ENCODE measurements around the gene GALNT17.

Gene GALNT17

GRCh38 chr7:71705217-71705616 lies 573.3 kb downstream of the GALNT17 start:
- Histone ChIP-seq H3K27me3 (ENCODE audit: insufficient read depth, low read length) (no peaks in the 10 kb centered on the region), H3K36me3 (ENCODE audit: insufficient read depth, low read length) (no peaks in the 10 kb centered on the region), H3K27ac (ENCODE audit: low read depth, low read length) (no peak overlapping the region), H3K79me2 (ENCODE audit: control insufficient read depth, insufficient read depth, low read length, unreplicated experiment) (no peaks in the 10 kb centered on the region), H3K4me3 (ENCODE audit: low read depth, low read length) (no peak overlapping the region), H2AFZ (ENCODE audit: low read length, unreplicated experiment) (no peak overlapping the region), H3K4me1 (ENCODE audit: control insufficient read depth, insufficient read depth, low read length, unreplicated experiment) (no peaks in the 10 kb centered on the region)

DNA sequence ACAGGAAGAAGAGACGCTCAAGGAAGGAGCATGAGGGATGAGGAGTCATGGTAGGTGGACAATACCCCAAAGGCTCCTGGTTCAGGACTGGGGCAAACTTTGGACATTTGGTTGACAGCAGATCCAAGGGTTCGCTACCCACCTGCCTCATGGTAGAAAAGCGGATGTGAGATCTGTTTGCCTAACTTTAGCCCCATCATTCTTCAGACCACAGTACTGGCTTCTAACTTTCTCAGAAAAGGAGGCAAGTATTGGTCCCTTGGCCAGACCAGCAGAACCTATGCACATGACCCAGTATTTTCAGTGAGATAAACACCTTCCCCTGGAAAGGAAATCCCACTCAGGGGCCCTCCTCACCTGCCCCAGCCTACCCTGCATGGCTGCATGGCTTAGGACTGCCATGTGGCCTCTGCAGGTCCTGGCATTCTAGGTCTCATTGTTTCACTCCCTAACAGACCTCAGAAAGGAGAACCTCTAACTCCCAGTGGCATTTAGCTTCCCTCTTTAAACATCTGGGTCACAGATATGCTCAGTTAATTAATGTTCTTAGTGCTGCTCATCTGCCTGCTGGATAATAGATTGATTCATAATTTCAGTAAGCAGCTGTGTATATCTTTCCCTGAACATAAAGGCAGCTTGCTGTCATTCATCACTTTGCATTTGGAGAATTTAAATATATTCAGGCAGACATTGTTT lies 574.1 kb downstream of the GALNT17 start:
- Histone ChIP-seq H2AFZ (ENCODE audit: low read length, unreplicated experiment) (no peak overlapping the region), H3K4me1 (ENCODE audit: control insufficient read depth, insufficient read depth, low read length, unreplicated experiment) (no peaks in the 10 kb centered on the region)

GRCh38 chr7:71706597-71706975 lies 574.6 kb downstream of the GALNT17 start:
- Histone ChIP-seq H3K79me2 (ENCODE audit: control insufficient read depth, insufficient read depth, low read length, unreplicated experiment) (no peaks in the 10 kb centered on the region), H3K36me3 (ENCODE audit: insufficient read depth, low read length) (no peaks in the 10 kb centered on the region), H3K27me3 (ENCODE audit: insufficient read depth, low read length) (no peaks in the 10 kb centered on the region), H3K27ac (ENCODE audit: low read depth, low read length) (no peak overlapping the region), H3K4me1 (ENCODE audit: control insufficient read depth, insufficient read depth, low read length, unreplicated experiment) (no peaks in the 10 kb centered on the region), H2AFZ (ENCODE audit: low read length, unreplicated experiment) (no peak overlapping the region), H3K4me3 (ENCODE audit: low read depth, low read length) (no peak overlapping the region)

More for the DNA sequence above, 574.1 kb downstream of the GALNT17 start:
- no peaks in the 10 kb centered on the region for H3K36me3 ChIP-seq (ENCODE audit: insufficient read depth, low read length)
- no peak overlapping the region for H3K27ac ChIP-seq (ENCODE audit: low read depth, low read length)
- H3K4me3 ChIP-seq (ENCODE audit: low read depth, low read length) = no peak overlapping the region
- H3K79me2 ChIP-seq (ENCODE audit: control insufficient read depth, insufficient read depth, low read length, unreplicated experiment) = no peaks in the 10 kb centered on the region
- no peaks in the 10 kb centered on the region for H3K27me3 ChIP-seq (ENCODE audit: insufficient read depth, low read length)

DNA sequence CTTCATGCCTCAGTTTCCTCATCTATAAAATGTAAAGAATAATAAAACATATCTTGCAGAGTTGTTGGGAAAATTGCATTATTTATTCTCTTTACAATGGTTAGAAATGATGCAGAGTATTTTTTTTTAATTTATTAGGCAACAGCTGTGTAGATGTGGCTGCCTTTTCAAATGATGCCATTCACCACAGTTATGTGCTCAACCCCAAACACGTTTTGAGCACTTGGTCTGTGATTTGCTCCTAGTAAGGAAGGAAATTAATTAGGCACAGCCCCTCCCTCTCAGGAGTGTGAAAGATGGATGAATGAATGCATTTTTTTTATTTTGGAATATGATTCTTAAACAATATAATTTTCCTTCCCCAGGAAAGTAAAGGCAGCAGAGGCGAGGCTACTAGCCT lies 575.1 kb downstream of the GALNT17 start:
- Histone ChIP-seq H3K4me1 (ENCODE audit: control insufficient read depth, insufficient read depth, low read length, unreplicated experiment) (no peaks in the 10 kb centered on the region), H3K4me3 (ENCODE audit: low read depth, low read length) (no peak overlapping the region), H3K27me3 (ENCODE audit: insufficient read depth, low read length) (no peaks in the 10 kb centered on the region), H3K27ac (ENCODE audit: low read depth, low read length) (no peak overlapping the region), H3K79me2 (ENCODE audit: control insufficient read depth, insufficient read depth, low read length, unreplicated experiment) (no peaks in the 10 kb centered on the region), H3K36me3 (ENCODE audit: insufficient read depth, low read length) (no peaks in the 10 kb centered on the region), H2AFZ (ENCODE audit: low read length, unreplicated experiment) (no peak overlapping the region)

GRCh38 chr7:71708710-71709109 lies 576.8 kb downstream of the GALNT17 start:
- Histone ChIP-seq H3K27me3 (ENCODE audit: insufficient read depth, low read length) (no peaks in the 10 kb centered on the region), H3K79me2 (ENCODE audit: control insufficient read depth, insufficient read depth, low read length, unreplicated experiment) (no peaks in the 10 kb centered on the region), H3K4me3 (ENCODE audit: low read depth, low read length) (no peak overlapping the region), H3K36me3 (ENCODE audit: insufficient read depth, low read length) (no peaks in the 10 kb centered on the region), H3K27ac (ENCODE audit: low read depth, low read length) (no peak overlapping the region), H2AFZ (ENCODE audit: low read length, unreplicated experiment) (no peak overlapping the region), H3K4me1 (ENCODE audit: control insufficient read depth, insufficient read depth, low read length, unreplicated experiment) (no peaks in the 10 kb centered on the region)

- H3K79me2 ChIP-seq (ENCODE audit: control insufficient read depth, insufficient read depth, low read length, unreplicated experiment) = no peaks in the 10 kb centered on the region
- H3K36me3 ChIP-seq (ENCODE audit: insufficient read depth, low read length) = no peaks in the 10 kb centered on the region
- H3K27ac ChIP-seq (ENCODE audit: low read depth, low read length) = no peak overlapping the region
- no peaks in the 10 kb centered on the region for H3K4me1 ChIP-seq (ENCODE audit: control insufficient read depth, insufficient read depth, low read length, unreplicated experiment)
- H3K4me3 ChIP-seq (ENCODE audit: low read depth, low read length) = no peak overlapping the region
- no peaks in the 10 kb centered on the region for H3K27me3 ChIP-seq (ENCODE audit: insufficient read depth, low read length)
- H2AFZ ChIP-seq (ENCODE audit: low read length, unreplicated experiment) = no peak overlapping the region
These were observed 578.5 kb downstream of the GALNT17 start for GRCh38 chr7:71710442-71710841.

- no peak overlapping the region for H2AFZ ChIP-seq (ENCODE audit: low read length, unreplicated experiment)
- no peak overlapping the region for H3K4me3 ChIP-seq (ENCODE audit: low read depth, low read length)
- H3K27ac ChIP-seq (ENCODE audit: low read depth, low read length) = no peak overlapping the region
- no peaks in the 10 kb centered on the region for H3K27me3 ChIP-seq (ENCODE audit: insufficient read depth, low read length)
- no peaks in the 10 kb centered on the region for H3K36me3 ChIP-seq (ENCODE audit: insufficient read depth, low read length)
- no peaks in the 10 kb centered on the region for H3K79me2 ChIP-seq (ENCODE audit: control insufficient read depth, insufficient read depth, low read length, unreplicated experiment)
- no peaks in the 10 kb centered on the region for H3K4me1 ChIP-seq (ENCODE audit: control insufficient read depth, insufficient read depth, low read length, unreplicated experiment)
These were observed 580.8 kb downstream of the GALNT17 start for GRCh38 chr7:71712653-71713180.

GRCh38 chr7:71716690-71717089 lies 584.7 kb downstream of the GALNT17 start:
- H2AFZ ChIP-seq (ENCODE audit: low read length, unreplicated experiment) = no peak overlapping the region
- no peak overlapping the region for H3K27ac ChIP-seq (ENCODE audit: low read depth, low read length)
- H3K79me2 ChIP-seq (ENCODE audit: control insufficient read depth, insufficient read depth, low read length, unreplicated experiment) = no peaks in the 10 kb centered on the region
- no peaks in the 10 kb centered on the region for H3K4me1 ChIP-seq (ENCODE audit: control insufficient read depth, insufficient read depth, low read length, unreplicated experiment)
- no peaks in the 10 kb centered on the region for H3K27me3 ChIP-seq (ENCODE audit: insufficient read depth, low read length)
- H3K36me3 ChIP-seq (ENCODE audit: insufficient read depth, low read length) = no peaks in the 10 kb centered on the region
- no peak overlapping the region for H3K4me3 ChIP-seq (ENCODE audit: low read depth, low read length)

- Histone ChIP-seq H3K36me3 (ENCODE audit: insufficient read depth, low read length) (no peaks in the 10 kb centered on the region), H2AFZ (ENCODE audit: low read length, unreplicated experiment) (no peak overlapping the region), H3K4me3 (ENCODE audit: low read depth, low read length) (no peak overlapping the region), H3K27ac (ENCODE audit: low read depth, low read length) (no peak overlapping the region), H3K27me3 (ENCODE audit: insufficient read depth, low read length) (no peaks in the 10 kb centered on the region), H3K79me2 (ENCODE audit: control insufficient read depth, insufficient read depth, low read length, unreplicated experiment) (no peaks in the 10 kb centered on the region), H3K4me1 (ENCODE audit: control insufficient read depth, insufficient read depth, low read length, unreplicated experiment) (no peaks in the 10 kb centered on the region)
These were observed 586.6 kb downstream of the GALNT17 start for GRCh38 chr7:71718563-71718962.

DNA sequence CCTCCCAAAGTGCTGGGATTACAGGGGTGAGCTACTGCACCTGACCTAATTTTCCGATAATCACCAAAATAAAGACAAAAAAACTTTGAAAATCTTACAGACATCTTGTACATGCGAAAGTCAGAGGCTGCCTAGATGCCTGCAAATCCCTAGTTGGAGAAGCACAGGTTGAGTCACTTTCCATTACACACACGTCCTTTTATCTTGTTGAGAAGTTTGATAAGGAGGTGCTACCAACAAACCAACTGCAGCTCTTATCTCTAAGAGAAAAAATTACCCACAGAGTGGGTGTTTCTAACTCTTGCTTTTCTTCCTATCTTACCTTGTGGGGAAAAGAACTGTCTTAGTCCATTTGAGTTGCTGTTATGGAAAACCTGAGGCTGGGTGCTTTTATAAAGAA lies 589.8 kb downstream of the GALNT17 start:
- no peak overlapping the region for H3K4me3 ChIP-seq (ENCODE audit: low read depth, low read length)
- H3K36me3 ChIP-seq (ENCODE audit: insufficient read depth, low read length) = no peaks in the 10 kb centered on the region
- H3K27me3 ChIP-seq (ENCODE audit: insufficient read depth, low read length) = no peaks in the 10 kb centered on the region
- no peak overlapping the region for H3K27ac ChIP-seq (ENCODE audit: low read depth, low read length)
- no peaks in the 10 kb centered on the region for H3K79me2 ChIP-seq (ENCODE audit: control insufficient read depth, insufficient read depth, low read length, unreplicated experiment)
- H3K4me1 ChIP-seq (ENCODE audit: control insufficient read depth, insufficient read depth, low read length, unreplicated experiment) = no peaks in the 10 kb centered on the region
- no peak overlapping the region for H2AFZ ChIP-seq (ENCODE audit: low read length, unreplicated experiment)

- no peak overlapping the region for H3K27ac ChIP-seq (ENCODE audit: low read depth, low read length)
- H3K4me3 ChIP-seq (ENCODE audit: low read depth, low read length) = no peak overlapping the region
- H3K4me1 ChIP-seq (ENCODE audit: control insufficient read depth, insufficient read depth, low read length, unreplicated experiment) = no peaks in the 10 kb centered on the region
- H3K79me2 ChIP-seq (ENCODE audit: control insufficient read depth, insufficient read depth, low read length, unreplicated experiment) = no peaks in the 10 kb centered on the region
- no peaks in the 10 kb centered on the region for H3K27me3 ChIP-seq (ENCODE audit: insufficient read depth, low read length)
- H3K36me3 ChIP-seq (ENCODE audit: insufficient read depth, low read length) = no peaks in the 10 kb centered on the region
- H2AFZ ChIP-seq (ENCODE audit: low read length, unreplicated experiment) = no peak overlapping the region
These were observed 591.9 kb downstream of the GALNT17 start for GRCh38 chr7:71723859-71724258.
